Central memory CD4-positive, alpha-beta T cell (primary cell): ENCODE results near the gene NKIRAS2.

Experiments used
- DNase-seq: peaks from one replicate; pipeline ENCODE4 v3.0.0; 2022

Gene NKIRAS2

DNA sequence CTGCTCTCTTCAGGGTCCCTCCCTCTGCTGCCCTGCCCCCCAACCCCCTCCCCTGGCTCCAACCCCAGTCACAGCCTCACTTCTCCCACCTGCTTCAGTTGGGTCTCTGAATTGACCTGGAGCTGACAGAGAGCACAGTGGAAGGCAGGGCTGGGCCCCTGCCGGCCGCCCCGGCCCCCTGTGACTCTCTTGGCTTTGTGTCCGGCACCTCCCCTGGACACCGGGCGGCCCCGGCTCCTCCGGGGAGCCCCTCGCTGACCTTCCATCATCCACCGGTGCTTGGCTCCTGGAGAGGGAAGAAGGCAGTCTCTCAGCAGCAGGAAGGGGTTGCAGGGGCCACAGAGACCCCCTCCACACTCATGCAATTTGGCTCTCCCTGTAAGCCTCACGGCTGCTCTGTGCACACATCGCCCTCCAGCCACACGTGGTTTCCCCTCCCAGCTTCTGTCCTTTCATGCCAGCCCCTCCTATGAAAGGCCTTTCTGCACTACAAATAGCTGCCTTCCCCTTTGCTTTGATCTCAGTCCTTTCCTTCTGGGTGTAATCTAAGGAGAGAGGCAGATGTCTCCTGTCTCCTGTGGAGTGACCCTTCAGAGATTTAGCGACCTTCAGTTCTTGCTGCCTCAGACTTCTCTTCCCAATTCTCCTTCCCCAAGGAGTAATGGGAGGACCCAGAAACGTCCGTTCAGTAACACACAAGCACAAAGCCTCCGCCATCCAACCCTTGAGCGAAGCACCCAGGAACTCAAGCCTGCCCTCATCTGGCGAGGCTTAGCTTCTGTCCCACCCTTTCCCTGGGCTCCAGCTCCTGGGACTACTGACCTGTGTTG lies 8.3 kb downstream of the NKIRAS2 start:
- DNase-seq, result no peak

GRCh38 chr17:42028791-42029127 lies 8.9 kb downstream of the NKIRAS2 start:
- no peak for DNase-seq

DNA sequence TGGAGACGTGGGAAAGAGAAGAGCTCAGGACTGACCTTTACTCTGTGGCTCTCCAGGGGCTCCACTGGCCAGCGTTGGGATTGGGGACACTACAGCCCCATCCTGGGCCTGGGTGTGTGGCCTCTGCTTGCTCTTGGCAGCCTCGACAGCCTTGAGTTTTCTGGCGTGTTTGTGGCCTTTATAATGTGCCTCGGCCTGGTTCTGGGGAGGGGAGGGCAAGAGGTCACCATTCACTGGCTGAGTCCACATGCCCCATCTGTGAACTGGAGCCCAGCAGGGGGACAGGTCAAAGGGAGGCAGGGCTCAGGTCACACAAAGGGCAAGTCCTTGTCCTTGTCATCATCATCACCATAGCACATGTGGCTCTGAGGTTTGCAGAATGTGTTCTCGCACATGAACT lies 11.7 kb downstream of the NKIRAS2 start:
- no peak for DNase-seq

- no peak for DNase-seq
These were observed 14.2 kb downstream of the NKIRAS2 start for GRCh38 chr17:42034059-42034458.

DNA sequence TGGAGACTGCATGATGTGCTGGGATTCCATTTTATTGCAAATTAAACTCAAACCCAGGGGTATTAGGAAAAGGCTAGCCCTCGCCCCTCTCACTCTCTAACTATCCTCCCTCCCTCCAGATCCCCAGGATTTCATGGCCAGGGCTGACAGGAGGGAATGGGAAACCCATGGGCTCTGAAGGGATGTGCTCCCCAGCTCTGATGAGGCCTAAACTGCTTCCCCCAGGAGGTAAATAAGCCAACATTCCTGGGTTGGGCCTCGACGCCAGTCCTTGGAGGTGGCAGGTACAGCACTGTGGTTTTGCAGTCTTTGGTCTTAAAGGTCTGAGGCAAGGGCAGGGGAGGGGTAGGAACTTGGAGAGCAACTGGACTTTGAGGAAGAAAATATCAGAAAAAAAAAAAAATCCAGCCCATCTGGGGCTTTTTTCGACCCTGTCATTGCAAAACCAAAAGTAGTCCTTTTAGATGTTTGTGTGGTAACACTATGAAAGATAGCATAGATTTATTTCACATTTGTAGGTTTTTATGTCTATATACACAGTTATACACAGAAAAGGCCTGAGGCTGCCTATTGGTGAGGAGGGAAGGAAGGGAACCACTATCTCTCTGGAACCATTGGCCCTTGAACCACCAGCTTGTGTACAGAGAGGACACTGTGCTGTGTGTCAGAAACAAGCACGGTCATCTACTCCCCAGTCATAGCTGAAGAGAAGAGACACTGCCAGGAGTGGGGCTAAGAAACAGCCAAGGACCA lies 18.5 kb downstream of the NKIRAS2 start:
- DNase-seq, result no peak

GRCh38 chr17:42039794-42040763 lies 20.2 kb downstream of the NKIRAS2 start:
- no peak for DNase-seq

GRCh38 chr17:42040818-42041217 lies 20.9 kb downstream of the NKIRAS2 start:
- DNase-seq, result no peak

GRCh38 chr17:42041619-42042018 lies 21.7 kb downstream of the NKIRAS2 start:
- DNase-seq, result no peak

DNA sequence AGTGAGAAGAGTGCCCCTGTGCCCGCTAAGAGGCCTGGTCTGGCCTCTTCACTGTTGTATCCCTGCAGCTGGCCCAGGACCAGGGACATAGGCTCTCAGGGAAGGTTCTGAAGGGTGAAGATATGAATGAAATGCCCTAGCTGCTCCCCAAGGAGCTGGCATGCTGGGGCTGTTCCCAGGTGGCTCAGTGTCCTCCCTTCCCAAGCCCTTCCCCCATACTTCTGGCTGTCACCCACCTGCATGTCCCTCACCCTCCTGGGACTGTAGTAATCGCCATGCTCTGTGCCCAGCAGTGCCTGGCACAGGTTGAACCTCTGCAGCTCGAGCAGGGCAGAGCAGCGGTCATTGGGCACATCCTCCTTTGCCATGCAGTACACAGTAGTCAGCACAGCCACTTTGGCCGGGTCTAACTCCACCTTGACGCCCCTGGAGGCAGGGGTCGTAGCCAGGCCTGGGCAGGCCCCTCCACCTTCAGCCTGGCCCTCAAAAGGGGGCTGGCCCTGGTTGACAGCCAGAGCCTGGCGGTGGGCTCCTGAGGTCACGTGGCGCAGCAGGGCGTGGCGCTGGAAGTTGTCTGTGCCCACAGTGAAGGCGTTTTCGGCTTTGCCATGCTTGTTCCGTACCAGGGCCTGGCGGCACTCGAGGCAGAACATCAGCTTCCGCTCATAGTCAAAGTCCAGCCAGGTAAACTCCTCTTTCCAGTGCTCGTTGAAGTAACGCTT lies 22.9 kb downstream of the NKIRAS2 start:
- DNase-seq, result no peak

- no peak for DNase-seq
These were observed 25.8 kb downstream of the NKIRAS2 start for GRCh38 chr17:42045719-42046118.

- no peak for DNase-seq
These were observed 27.5 kb downstream of the NKIRAS2 start for GRCh38 chr17:42047343-42047742.

- DNase-seq, result no peak
These were observed 30.0 kb downstream of the NKIRAS2 start for GRCh38 chr17:42049834-42050392.

- peak; percentile 13 for DNase-seq
These were observed 30.6 kb downstream of the NKIRAS2 start, which contains the start of gene C17orf113 for GRCh38 chr17:42050393-42051012. Gene C17orf113 (minus strand): TSS chr17:42050601. CDS start chr17:42043376, 7,225 bp downstream.

GRCh38 chr17:42051013-42051400 lies 31.1 kb downstream of the NKIRAS2 start:
- DNase-seq, result no peak

GRCh38 chr17:42051645-42052044 lies 31.8 kb downstream of the NKIRAS2 start:
- DNase-seq, result no peak

GRCh38 chr17:42052346-42052877 lies 32.5 kb downstream of the NKIRAS2 start:
- DNase-seq, result no peak

DNA sequence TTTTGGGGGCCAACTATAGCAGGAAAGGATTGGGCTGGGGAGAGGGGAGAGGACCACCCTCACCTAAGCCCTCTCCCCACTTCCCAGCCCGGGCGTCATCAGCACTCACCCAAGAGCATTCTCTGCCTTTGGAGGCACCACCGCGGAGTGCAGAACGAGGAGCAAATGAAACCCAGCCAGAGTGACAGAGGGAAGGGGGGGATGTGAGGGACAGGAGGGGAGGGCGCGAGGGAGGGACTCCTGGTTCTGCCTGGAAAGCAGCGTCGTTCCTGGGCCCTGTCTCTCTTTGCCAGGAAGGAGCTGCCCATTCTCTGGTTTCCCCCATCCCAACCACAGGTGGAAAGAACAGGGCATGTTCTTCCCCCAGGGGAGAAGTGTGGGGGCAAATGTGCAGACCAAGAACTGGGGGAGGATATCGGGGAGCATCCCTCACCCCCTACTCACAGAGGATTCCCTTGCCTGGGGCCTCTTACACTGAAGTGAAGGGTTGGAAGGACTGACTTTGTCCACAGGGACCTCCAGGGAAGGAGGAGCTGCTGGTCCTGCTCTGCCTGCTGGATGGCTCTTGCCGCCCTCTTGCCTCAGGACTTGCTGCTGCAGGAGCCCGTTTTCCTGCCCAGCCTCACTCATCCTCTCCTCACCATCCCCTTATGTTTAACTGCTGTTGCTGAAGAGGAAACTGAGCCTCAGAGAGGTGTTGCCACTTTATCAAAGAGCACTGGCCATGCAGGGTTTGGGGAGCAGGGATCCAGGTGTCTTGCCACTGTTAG lies 34.0 kb downstream of the NKIRAS2 start:
- DNase-seq, result no peak

DNA sequence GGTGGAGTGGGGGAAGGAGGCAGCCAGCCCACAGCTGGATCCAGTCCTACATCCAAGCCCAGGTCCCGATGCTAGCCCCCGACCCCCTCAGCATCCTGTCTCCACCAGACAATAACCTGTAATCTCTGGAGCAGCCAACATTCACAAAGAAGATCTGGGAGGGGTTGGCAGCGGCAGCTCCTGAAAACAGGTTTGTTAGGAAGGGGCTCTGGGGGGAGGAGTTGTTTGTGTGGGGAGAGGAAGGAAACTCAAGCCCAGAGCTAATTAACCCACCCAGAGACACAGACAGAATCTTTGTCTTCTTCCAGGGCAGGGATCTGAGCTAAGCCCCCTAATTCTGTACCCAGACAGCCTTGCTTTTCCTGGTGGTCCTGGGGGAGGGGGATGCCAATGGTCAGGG lies 35.1 kb downstream of the NKIRAS2 start:
- DNase-seq, result no peak

DNA sequence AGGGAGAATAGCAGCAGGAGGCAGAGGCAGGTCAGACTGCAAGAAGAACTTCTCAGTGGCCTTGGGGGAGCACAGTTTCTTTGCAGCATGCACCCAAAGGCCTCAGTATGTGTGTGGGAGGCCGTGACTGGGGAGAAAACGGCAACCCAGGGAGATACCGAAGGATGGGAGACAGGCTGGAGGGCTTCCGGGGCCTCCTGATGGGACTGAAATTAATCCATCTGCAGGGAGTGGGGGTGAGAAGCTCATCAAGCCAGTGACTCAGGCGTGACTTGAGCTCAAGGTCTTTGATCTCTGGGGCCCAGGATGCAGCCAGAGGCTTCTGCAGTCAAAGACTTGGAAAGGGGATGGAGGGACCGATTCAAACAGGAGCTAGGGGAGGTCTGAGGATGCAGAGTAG lies 35.6 kb downstream of the NKIRAS2 start:
- no peak for DNase-seq

DNA sequence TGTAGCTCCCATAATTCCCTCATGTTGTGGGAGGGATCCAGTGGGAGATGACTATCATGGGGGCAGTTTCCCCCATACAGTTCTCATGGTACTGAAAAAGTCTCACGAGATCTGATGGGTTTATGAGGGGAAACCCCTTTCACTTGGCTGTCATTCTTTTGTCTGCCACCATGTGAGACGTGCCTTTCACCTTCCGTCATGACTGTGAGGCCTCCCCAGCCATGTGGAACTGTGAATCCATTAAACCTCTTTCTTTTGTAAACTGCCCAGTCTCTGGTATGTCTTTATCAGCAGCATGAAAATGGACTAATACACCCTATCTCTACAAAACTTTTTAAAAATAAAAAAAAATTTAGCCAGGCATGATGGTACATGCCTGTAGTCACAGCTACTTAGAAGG lies 36.7 kb downstream of the NKIRAS2 start:
- no peak for DNase-seq
